ENCODE data around the gene SPATA4.

DNA sequence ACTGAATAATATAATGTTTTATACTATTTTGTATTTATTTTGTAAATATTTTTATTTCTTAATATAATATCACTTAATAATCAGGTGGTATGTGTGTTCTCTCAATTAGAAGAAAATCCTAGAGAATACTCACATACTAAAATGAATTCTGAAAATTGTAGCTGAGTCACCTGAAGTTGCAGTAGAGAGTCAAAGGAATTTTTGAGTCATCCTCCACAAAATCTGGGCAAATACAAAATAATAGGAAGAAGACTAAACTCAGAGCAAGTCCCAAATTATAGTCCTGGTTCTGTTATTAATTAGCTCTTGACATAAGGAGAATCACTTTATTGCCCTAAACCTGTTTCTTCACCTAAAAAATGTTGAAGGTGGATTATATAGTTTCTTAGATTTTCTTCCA, 57.8 kb downstream of the SPATA4 start:
- TF ChIP-seq, protein P1, sequence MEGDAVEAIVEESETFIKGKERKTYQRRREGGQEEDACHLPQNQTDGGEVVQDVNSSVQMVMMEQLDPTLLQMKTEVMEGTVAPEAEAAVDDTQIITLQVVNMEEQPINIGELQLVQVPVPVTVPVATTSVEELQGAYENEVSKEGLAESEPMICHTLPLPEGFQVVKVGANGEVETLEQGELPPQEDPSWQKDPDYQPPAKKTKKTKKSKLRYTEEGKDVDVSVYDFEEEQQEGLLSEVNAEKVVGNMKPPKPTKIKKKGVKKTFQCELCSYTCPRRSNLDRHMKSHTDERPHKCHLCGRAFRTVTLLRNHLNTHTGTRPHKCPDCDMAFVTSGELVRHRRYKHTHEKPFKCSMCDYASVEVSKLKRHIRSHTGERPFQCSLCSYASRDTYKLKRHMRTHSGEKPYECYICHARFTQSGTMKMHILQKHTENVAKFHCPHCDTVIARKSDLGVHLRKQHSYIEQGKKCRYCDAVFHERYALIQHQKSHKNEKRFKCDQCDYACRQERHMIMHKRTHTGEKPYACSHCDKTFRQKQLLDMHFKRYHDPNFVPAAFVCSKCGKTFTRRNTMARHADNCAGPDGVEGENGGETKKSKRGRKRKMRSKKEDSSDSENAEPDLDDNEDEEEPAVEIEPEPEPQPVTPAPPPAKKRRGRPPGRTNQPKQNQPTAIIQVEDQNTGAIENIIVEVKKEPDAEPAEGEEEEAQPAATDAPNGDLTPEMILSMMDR (IDR thresholded peaks at IDR 0.05), result no peak
- TF ChIP-seq POLR2A (IDR thresholded peaks at IDR 0.05; ENCODE audit: low read depth), result no peak

All from esophagus muscularis mucosa (tissue), 3 donors.